Glutamatergic neuron (in vitro differentiated cells): Measurements from ENCODE around the gene RAB5B. TPM values are rescaled to one million over a fixed set of nuclear protein-coding genes. Genes with fewer than 3 reads are reported as not detected.

Experiments
- DNase-seq: peaks from one replicate; pipeline ENCODE4 v3.0.0; 2022
- H3K27ac Mint-ChIP-seq: one replicate; pipeline ENCODE4 v1.8.0; 2020; ENCODE audit warnings: mild to moderate bottlenecking, mixed read lengths, inconsistent platforms; ENCODE audit not compliant: unreplicated experiment
- H3K27me3 Mint-ChIP-seq: one replicate; pipeline ENCODE4 v1.8.0; 2020; ENCODE audit warnings: mild to moderate bottlenecking, moderate library complexity, mixed read lengths, inconsistent platforms; ENCODE audit not compliant: unreplicated experiment
- H3K36me3 Mint-ChIP-seq: one replicate; pipeline ENCODE4 v1.8.0; 2020; ENCODE audit warnings: mild to moderate bottlenecking, mixed read lengths, inconsistent platforms; ENCODE audit not compliant: unreplicated experiment
- H3K4me1 Mint-ChIP-seq: one replicate; pipeline ENCODE4 v1.8.0; 2020; ENCODE audit warnings: mild to moderate bottlenecking, low read depth, mixed read lengths, inconsistent platforms; ENCODE audit not compliant: unreplicated experiment
- H3K4me3 Mint-ChIP-seq: one replicate; pipeline ENCODE4 v1.8.0; 2020; ENCODE audit warnings: mild to moderate bottlenecking, mixed read lengths, inconsistent platforms; ENCODE audit not compliant: unreplicated experiment
- H3K9me3 Mint-ChIP-seq: one replicate; pipeline ENCODE4 v1.8.0; 2020; ENCODE audit warnings: mild to moderate bottlenecking, moderate library complexity, mixed read lengths, inconsistent platforms; ENCODE audit not compliant: unreplicated experiment
- CTCF ChIP-seq: fragments of 200-600 bp; sonication (generic); IDR thresholded peaks from one replicate; pipeline ENCODE4 v1.5.0; 2021; ENCODE audit not compliant: partially characterized antibody, unreplicated experiment
- total RNA-seq: library from RNA; stranded (reverse); fragmentation: NEBNext Ultra II Directional; extraction: Animal tissue kit (Norgen Biotek cat#: 25700); gene quantifications from one replicate; pipeline ENCODE4 v1.2.1, GENCODE V29; 2021; ENCODE audit not compliant: unreplicated experiment

RAB5B gene
- total RNA-seq, 1 donor from 2014 or later, result 170 TPM

- no peak for TF ChIP-seq CTCF
- DNase-seq, result peak; percentile 67
- Mint-ChIP-seq H3K4me3 (peak overlapping the region; percentile 94), H3K36me3 (no peaks in the 10 kb centered on the region), H3K4me1 (peaks cover 45% of the 10 kb centered on the region), H3K9me3 (peaks cover 16% of the 10 kb centered on the region), H3K27ac (peak overlapping the region; percentile 80), H3K27me3 (peaks cover 14% of the 10 kb centered on the region)
These were observed 41.9 kb upstream of the RAB5B start for GRCh38 chr12:55931780-55932550.

GRCh38 chr12:55932551-55932910 is 41.3 kb upstream of the RAB5B start:
- peaks cover 10% of the 10 kb centered on the region for H3K27me3 Mint-ChIP-seq
- H3K4me1 Mint-ChIP-seq, result peaks cover 47% of the 10 kb centered on the region
- H3K27ac Mint-ChIP-seq, result peak overlapping the region; percentile 79
- H3K4me3 Mint-ChIP-seq, result peak overlapping the region; percentile 88
- no peak for TF ChIP-seq CTCF
- H3K9me3 Mint-ChIP-seq, result peaks cover 11% of the 10 kb centered on the region
- H3K36me3 Mint-ChIP-seq, result no peaks in the 10 kb centered on the region
- DNase-seq, result no peak

DNA sequence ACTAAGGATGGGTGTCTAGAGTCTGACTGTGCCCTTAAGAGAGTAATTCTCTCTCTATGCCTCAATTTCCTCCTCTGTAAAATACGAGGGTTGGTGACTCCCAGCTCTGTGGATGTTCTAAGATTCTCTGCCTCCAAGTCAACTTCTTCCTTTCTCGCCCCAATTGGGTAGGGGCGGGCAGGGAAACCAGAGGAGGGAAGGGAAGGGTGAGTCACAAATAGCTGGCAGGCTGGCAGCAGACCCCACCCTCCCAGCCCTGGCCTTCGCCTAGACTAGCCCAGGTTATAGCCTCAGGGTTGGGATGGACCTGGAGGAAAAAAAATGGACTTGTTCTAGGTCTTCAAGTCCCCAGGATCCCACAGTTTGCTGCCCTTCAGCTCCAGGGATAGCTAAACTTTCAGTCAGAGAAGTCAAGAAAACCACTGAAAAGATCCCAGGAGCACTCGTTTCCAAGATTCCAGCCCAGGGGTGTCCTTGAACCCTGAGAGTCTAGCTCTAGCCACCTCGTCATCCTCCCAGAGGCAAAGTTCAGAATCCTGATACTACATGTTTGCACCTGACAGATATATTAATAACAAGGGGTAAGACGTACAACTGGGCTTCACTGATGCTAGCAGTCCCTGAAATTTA is 40.6 kb upstream of the RAB5B start:
- Mint-ChIP-seq H3K27ac (peak overlapping the region; percentile 14), H3K36me3 (no peaks in the 10 kb centered on the region), H3K4me1 (peaks cover 47% of the 10 kb centered on the region), H3K27me3 (peaks cover 10% of the 10 kb centered on the region), H3K4me3 (no peak overlapping the region), H3K9me3 (peaks cover 11% of the 10 kb centered on the region)
- no peak for TF ChIP-seq CTCF
- no peak for DNase-seq

- DNase-seq, result no peak
- H3K27ac Mint-ChIP-seq, result peak overlapping the region; percentile 83
- H3K36me3 Mint-ChIP-seq, result no peaks in the 10 kb centered on the region
- peaks cover 9% of the 10 kb centered on the region for H3K27me3 Mint-ChIP-seq
- TF ChIP-seq CTCF, result no peak
- H3K4me3 Mint-ChIP-seq, result peak overlapping the region; percentile 64
- H3K9me3 Mint-ChIP-seq, result peaks cover 12% of the 10 kb centered on the region
- peaks cover 47% of the 10 kb centered on the region for H3K4me1 Mint-ChIP-seq
These were observed 39.8 kb upstream of the RAB5B start for GRCh38 chr12:55933799-55934742.
